GM12874 (cell line): ENCODE results near the gene EXOC3.

Experiments
- CTCF ChIP-seq: IDR thresholded peaks from 2 replicates; pipeline ENCODE4 v1.5.1; 2011; ENCODE audit warnings: low read depth, mild to moderate bottlenecking, control low read depth, low read length, moderate library complexity; ENCODE audit not compliant: insufficient read depth

EXOC3 gene

GRCh38 chr5:442335-443238 lies at the start of gene EXOC3:
EXOC3 (plus strand) TSS chr5:443176; CDS start chr5:446206, 3,030 bp downstream.
- TF ChIP-seq CTCF = no peak

DNA sequence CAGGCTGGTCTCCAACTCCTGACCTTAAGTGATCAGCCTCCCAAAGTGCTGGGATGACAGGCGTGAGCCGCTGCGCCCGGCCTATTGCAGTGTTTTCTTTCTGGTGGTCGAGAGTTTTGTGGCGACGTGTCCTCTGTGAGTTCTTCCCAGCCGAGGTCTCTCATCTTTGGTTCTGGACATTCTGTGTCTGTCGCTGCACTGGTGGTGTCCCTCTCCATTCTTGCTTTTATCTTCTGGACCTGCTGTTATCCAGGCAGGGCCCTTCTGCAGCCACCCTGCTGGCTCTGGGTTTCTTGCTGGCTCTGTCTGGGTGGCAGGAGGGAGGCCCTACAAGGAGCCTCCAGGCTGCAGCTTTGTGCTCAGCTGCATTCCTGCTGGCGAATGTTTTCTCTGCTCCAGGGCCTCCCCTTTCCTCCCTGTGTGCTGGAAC lies 49.1 kb upstream of the EXOC3 start:
- TF ChIP-seq CTCF = no peak

- no peak for TF ChIP-seq CTCF
These were observed 48.3 kb upstream of the EXOC3 start for GRCh38 chr5:394671-395155.

DNA sequence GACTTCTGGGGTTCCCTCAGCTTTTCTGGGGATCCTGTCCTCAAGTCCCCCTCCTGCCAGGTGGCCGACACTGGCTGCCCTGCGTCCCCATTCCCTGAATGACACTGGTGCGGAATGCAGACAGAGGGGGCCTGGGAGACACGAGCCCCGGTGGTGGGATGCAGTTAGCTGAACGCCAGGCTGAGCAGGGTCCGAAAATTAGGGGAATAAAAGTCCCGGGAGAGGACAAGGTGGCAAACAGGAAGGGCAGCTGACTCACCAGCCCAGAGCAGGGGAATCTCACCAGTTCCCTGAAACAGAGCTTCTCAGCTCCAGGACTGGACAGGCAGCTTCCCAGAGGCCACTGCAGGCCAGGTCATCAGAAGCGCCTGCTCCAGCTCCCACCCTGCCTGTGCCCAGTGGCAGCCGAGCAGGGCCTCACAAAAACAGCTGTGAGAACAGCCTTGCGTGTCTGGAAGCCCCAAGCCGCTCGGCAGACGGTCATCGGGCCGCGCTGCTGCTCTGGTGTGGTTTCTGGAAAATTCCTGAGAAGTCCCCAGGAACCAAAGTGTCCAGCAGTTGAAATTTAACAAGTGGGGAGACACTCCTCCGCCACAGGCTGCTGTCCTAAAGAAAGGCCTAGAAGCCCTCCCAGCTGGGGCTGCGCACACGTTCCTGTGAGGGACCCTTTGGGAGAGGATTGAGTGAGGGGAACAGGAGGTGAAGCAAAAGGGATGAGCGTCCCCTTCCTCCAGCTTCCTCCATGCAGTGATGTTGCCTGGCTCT lies 47.6 kb upstream of the EXOC3 start:
- no peak for TF ChIP-seq CTCF

DNA sequence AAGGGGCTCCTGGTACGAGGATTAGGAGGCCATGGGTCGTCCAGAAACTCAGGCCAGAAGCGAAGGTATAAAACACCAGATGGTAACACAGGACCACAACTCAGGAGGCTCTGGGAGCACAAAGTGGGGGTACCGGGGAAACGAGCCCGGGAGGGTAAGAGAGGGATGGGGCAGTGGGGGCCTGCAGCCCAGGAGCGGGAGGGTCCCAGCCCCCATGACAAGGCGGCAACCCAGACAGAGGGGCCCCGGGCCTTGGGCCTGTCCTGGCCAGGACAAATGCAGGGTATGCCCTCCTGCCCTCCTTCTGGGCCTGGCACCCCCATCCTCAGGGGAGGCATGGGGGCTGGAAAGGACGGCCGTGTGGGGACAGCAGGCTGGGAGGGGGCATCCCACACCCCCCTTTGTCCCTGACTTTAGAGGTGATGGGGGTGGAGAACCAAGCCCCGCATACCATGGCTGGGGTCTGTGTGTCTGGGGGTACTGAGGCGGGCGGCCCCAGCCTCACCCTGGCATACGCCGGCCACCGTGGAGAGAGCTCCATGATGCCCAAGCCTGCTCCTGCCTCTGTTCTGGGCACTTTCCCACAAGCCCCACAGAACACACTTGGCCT lies 47.0 kb upstream of the EXOC3 start:
- no peak for TF ChIP-seq CTCF

DNA sequence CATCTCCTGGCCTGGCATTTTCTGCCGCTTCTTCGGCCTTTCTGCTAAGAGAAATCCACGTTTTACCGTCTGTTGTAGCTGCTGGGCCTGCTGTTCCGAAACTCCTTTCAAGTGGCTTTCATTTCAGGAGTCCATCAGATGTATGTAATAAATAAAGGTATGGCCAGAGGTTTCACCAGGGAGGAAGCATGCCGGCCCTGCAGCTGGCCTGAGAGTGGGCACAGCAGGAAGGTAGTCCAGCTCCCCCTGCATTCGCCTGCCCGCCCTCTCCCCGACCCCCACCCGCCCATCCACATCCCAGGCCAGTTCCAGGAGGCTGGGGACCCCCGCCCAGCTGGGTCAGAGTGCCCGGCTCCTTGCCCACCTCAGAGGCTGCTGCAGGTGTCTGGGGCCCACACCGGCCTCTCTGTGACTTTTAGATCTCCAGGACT lies 46.4 kb upstream of the EXOC3 start:
- no peak for TF ChIP-seq CTCF

DNA sequence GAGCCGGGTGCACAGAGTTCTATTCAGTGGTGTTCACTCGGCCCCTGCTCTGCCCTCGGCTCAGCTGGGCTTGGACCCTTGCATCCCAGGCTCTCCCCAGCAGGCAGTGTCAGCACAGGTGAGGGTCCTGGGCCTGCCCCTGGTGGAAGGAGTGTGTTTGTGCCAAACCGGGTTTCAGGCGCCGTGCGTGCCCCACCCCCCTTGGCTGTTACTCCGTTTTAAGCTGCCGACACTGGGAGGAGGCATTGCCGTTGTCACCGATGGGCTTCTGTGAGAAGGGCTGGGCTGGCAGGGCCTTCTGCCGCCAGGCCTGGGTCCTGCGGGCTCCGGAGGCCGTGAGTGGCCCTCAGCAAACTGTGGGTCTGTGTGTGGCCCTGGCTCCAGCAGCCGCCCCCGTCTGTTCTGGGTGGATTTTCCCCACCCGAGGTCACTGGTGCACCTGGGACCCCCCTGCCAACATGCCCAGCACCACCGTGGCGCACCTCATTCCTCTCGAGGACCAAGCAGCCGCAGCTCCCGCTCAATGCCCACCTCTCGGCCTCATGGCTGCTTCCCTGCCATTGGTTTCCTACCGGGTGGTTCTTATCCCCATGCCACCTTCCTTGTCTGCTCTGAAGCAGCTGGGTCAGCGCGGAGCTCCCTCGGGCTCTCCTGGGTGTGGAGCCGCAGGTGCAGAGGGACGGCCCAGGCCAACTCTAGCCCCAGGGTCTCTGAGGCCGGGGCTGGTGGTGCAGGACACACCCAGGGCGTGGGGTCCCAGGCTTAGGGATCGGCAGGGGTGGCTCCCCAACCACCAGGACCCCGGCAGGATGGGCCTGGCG lies 44.3 kb upstream of the EXOC3 start:
- TF ChIP-seq CTCF = no peak
